IMR-90 (cell line): ENCODE measurements around the gene TMEM240. TPM values are rescaled to one million over a fixed set of nuclear protein-coding genes. Genes with fewer than 3 reads are reported as not detected.

Experiments
- ATAC-seq: fragments of 200-7000 bp; cut with Tn5 transposase; 2 replicates; pipeline ENCODE4 v1.9.1; 2020; ENCODE audit warnings: low read depth, mild to moderate bottlenecking, moderate library complexity
- BruUV-seq: library from RNA; stranded (reverse); fragments of 400-500 nt; replicated peaks from 2 replicates; lab custom pipeline; 2021; lab: Mats Ljungman, UMichigan
- CTCF ChIA-PET: fragments of 300-600 bp; formaldehyde crosslinking; extraction: SDS; loops from one replicate; lab custom pipeline; 2021; ENCODE audit warnings: antibody characterized with exemption; lab: Yijun Ruan, JAX
- POLR2A ChIA-PET: fragments of 300-600 bp; sonication (Branson Sonifier 250); formaldehyde crosslinking; loops from one replicate; lab custom pipeline; 2022; ENCODE audit warnings: antibody characterized with exemption; ENCODE audit not compliant: unreplicated experiment; lab: Charles Lee
- DNase-seq: peaks from one replicate; pipeline ENCODE4 v3.0.0; 2013
- H2AFZ ChIP-seq: replicated peaks from 2 replicates; pipeline ENCODE3; 2013; ENCODE audit warnings: low read length, mild to moderate bottlenecking; ENCODE audit not compliant: poor library complexity
- H2AK5ac ChIP-seq: 2 replicates; pipeline ENCODE4 v1.6.1; 2013; ENCODE audit warnings: low read depth, low read length, inconsistent platforms
- H2AK9ac ChIP-seq: replicated peaks from 2 replicates; pipeline ENCODE3; 2013; ENCODE audit warnings: mild to moderate bottlenecking, low read depth, low read length, moderate library complexity; ENCODE audit not compliant: poor library complexity
- H2BK120ac ChIP-seq: 2 replicates; pipeline ENCODE4 v1.6.1; 2013; ENCODE audit warnings: low read depth, low read length, inconsistent platforms
- H2BK15ac ChIP-seq: 3 replicates; pipeline ENCODE4 v1.6.1; 2013; ENCODE audit warnings: low read depth, low read length, inconsistent platforms
- H2BK20ac ChIP-seq: 2 replicates; pipeline ENCODE4 v1.6.1; 2013; ENCODE audit warnings: low read depth, mild to moderate bottlenecking, inconsistent platforms, low read length, moderate library complexity
- H2BK5ac ChIP-seq: 2 replicates; pipeline ENCODE4 v1.6.1; 2013; ENCODE audit warnings: mild to moderate bottlenecking, low read depth, low read length, inconsistent platforms; ENCODE audit not compliant: poor library complexity, severe bottlenecking
- H3K14ac ChIP-seq: replicated peaks from 2 replicates; pipeline ENCODE4 v1.6.1; 2013; ENCODE audit warnings: low read depth, low read length, inconsistent platforms
- H3K18ac ChIP-seq: 2 replicates; pipeline ENCODE4 v1.6.1; 2013; ENCODE audit warnings: low read depth, low read length, control low read depth
- H3K23ac ChIP-seq: 2 replicates; pipeline ENCODE4 v1.6.1; 2013; ENCODE audit warnings: low read depth, low read length, inconsistent platforms
- H3K27ac ChIP-seq: 2 replicates; pipeline ENCODE4 v1.5.1; 2013; ENCODE audit warnings: mild to moderate bottlenecking, control low read depth, low read length; ENCODE audit not compliant: insufficient read depth
- H3K27me3 ChIP-seq: 2 replicates; pipeline ENCODE4 v1.6.1; 2013; ENCODE audit warnings: low read length; ENCODE audit not compliant: control insufficient read depth, insufficient read depth
- H3K36me3 ChIP-seq: 2 replicates; pipeline ENCODE4 v1.6.1; 2013; ENCODE audit warnings: low read length, mixed read lengths; ENCODE audit not compliant: control insufficient read depth, insufficient read depth
- H3K4ac ChIP-seq: 2 replicates; pipeline ENCODE4 v1.6.1; 2013; ENCODE audit warnings: low read depth, low read length, inconsistent platforms
- H3K4me1 ChIP-seq: 2 replicates; pipeline ENCODE4 v1.6.1; 2013; ENCODE audit warnings: low read length, mixed read lengths; ENCODE audit not compliant: control insufficient read depth, insufficient read depth
- H3K4me2 ChIP-seq: 2 replicates; pipeline ENCODE4 v1.6.1; 2013; ENCODE audit warnings: low read depth, mild to moderate bottlenecking, control low read depth, low read length, moderate library complexity
- H3K4me3 ChIP-seq: 2 replicates; pipeline ENCODE4 v1.5.1; 2013; ENCODE audit warnings: low read depth, mild to moderate bottlenecking, control low read depth, low read length, moderate library complexity; ENCODE audit not compliant: insufficient read depth
- H3K56ac ChIP-seq: 2 replicates; pipeline ENCODE4 v1.6.1; 2013; ENCODE audit warnings: low read length, inconsistent platforms; ENCODE audit not compliant: insufficient read depth; ENCODE audit errors: extremely low read depth
- H3K79me1 ChIP-seq, 2 experiments: 2 replicates each; pipeline ENCODE4 v1.6.1; 2013; ENCODE audit warnings: low read length in 2 of 2, inconsistent platforms in 1 of 2, low read depth in 1 of 2
- H3K9ac ChIP-seq: 2 replicates; pipeline ENCODE4 v1.6.1; 2013; ENCODE audit warnings: low read depth, low read length, control low read depth
- H3K9me1 ChIP-seq: 2 replicates; pipeline ENCODE4 v1.6.1; 2013; ENCODE audit warnings: low read length, inconsistent platforms; ENCODE audit not compliant: insufficient read depth
- H3K9me3 ChIP-seq: 2 replicates; pipeline ENCODE4 v1.6.1; 2013; ENCODE audit warnings: low read length; ENCODE audit not compliant: control insufficient read depth, insufficient read depth
- H4K20me1 ChIP-seq: 2 replicates; pipeline ENCODE4 v1.6.1; 2013; ENCODE audit warnings: low read length, inconsistent platforms; ENCODE audit not compliant: insufficient read depth
- H4K5ac ChIP-seq: 2 replicates; pipeline ENCODE4 v1.6.1; 2013; ENCODE audit warnings: mild to moderate bottlenecking, low read depth, low read length, control low read depth
- H4K8ac ChIP-seq, 2 experiments: 2 replicates each; pipeline ENCODE4 v1.6.1; 2013; ENCODE audit warnings: low read depth in 2 of 2, low read length in 2 of 2, control low read depth in 1 of 2, inconsistent platforms in 1 of 2
- H4K91ac ChIP-seq: 2 replicates; pipeline ENCODE4 v1.6.1; 2013; ENCODE audit warnings: low read depth, low read length, inconsistent platforms; ENCODE audit not compliant: insufficient read depth
- BHLHE40 ChIP-seq: fragments of 150-350 bp; IDR thresholded peaks from 2 replicates; pipeline ENCODE4 v1.6.1; 2016; ENCODE audit warnings: mild to moderate bottlenecking, low read depth, low read length
- CEBPB ChIP-seq: IDR thresholded peaks from 2 replicates; pipeline ENCODE4 v1.6.1; 2012; ENCODE audit warnings: low read depth, low read length, improper control_type of control experiment
- CHD1 ChIP-seq: IDR thresholded peaks from 2 replicates; pipeline ENCODE4 v1.6.1; 2012; ENCODE audit warnings: low read depth, low read length, improper control_type of control experiment
- FOS ChIP-seq: fragments of 150-350 bp; IDR thresholded peaks from 2 replicates; pipeline ENCODE4 v1.6.1; 2016; ENCODE audit warnings: low read depth, low read length
- MAFK ChIP-seq: IDR thresholded peaks from 2 replicates; pipeline ENCODE4 v1.6.1; 2012; ENCODE audit warnings: low read depth, low read length, improper control_type of control experiment
- MAZ ChIP-seq: IDR thresholded peaks from 2 replicates; pipeline ENCODE4 v1.6.1; 2012; ENCODE audit warnings: low read depth, mild to moderate bottlenecking, low read length, improper control_type of control experiment, moderate library complexity, borderline replicate concordance
- MXI1 ChIP-seq: IDR thresholded peaks from 2 replicates; pipeline ENCODE4 v1.6.1; 2012; ENCODE audit warnings: low read depth, mild to moderate bottlenecking, low read length, moderate library complexity, borderline replicate concordance
- NFE2L2 ChIP-seq: fragments of 150-350 bp; IDR thresholded peaks from 2 replicates; pipeline ENCODE4 v1.6.1; 2016; ENCODE audit warnings: low read depth, mild to moderate bottlenecking, low read length
- POLR2A ChIP-seq: IDR thresholded peaks from 2 replicates; pipeline ENCODE4 v1.6.1; 2012; ENCODE audit warnings: mild to moderate bottlenecking, low read depth, low read length
- RAD21 ChIP-seq: IDR thresholded peaks from 2 replicates; pipeline ENCODE4 v1.6.1; 2012; ENCODE audit warnings: low read length, improper control_type of control experiment
- RCOR1 ChIP-seq: IDR thresholded peaks from 2 replicates; pipeline ENCODE4 v1.6.1; 2012; ENCODE audit warnings: mild to moderate bottlenecking, low read length, improper control_type of control experiment; ENCODE audit not compliant: insufficient replicate concordance
- RFX5 ChIP-seq: IDR thresholded peaks from 2 replicates; pipeline ENCODE4 v1.8.0; 2012; ENCODE audit warnings: low read depth, mild to moderate bottlenecking, low read length, moderate library complexity
- SMC3 ChIP-seq: fragments of 150-350 bp; IDR thresholded peaks from 2 replicates; pipeline ENCODE4 v1.6.1; 2016; ENCODE audit warnings: low read depth, mild to moderate bottlenecking, antibody characterized with exemption, low read length, moderate library complexity
- WGBS, 2 experiments: methylation state at CpG; one replicate each; pipeline versions ENCODE4 v1.1.5 to v1.1.7; 2013; ENCODE audit warnings: missing lambda C conversion rate in 2 of 2; ENCODE audit not compliant: insufficient read length in 1 of 2; ENCODE audit errors: extremely low coverage in 2 of 2; 5-methylcytosine and 5-hydroxymethylcytosine counted together
- dilution Hi-C: fragments of 300-500 bp; cut with HindIII; formaldehyde crosslinking; loops from one replicate; pipeline ENCODE4 v1.14.3; 2018; ENCODE audit warnings: low sequenced_read_pairs; ENCODE audit not compliant: unreplicated experiment
- in situ Hi-C: fragments of 300-500 bp; cut with MboI; formaldehyde crosslinking; loops from 3 replicates; pipeline ENCODE4 v1.14.3; 2019; ENCODE audit warnings: low sequenced_read_pairs, inconsistent platforms, mixed read lengths
- intact Hi-C: fragments of 100-400 bp; cut with micrococcal nuclease; formaldehyde crosslinking; loops from 2 replicates; pipeline ENCODE4 v1.10.0; 2022
- polyA plus RNA-seq, 3 experiments: library from polyadenylated mRNA; depleted of rRNA; stranded (reverse); fragments of >200 nt; gene quantifications; 2 replicates each; pipeline ENCODE4 v1.2.3, GENCODE V29; 2012; ENCODE audit warnings: low replicate concordance in 1 of 3
- total RNA-seq: library from RNA; depleted of rRNA; stranded (reverse); fragments of >200 nt; gene quantifications from 2 replicates; pipeline ENCODE4 v1.2.3, GENCODE V29; 2012
- TF ChIP-seq, protein P1 (sequence below): conservative IDR thresholded peaks from 2 replicates; pipeline ENCODE4 v1.5.1; 2012; ENCODE audit warnings: mild to moderate bottlenecking, low read depth, low read length, improper control_type of control experiment
- TF ChIP-seq, protein P2 (sequence below): fragments of 150-350 bp; IDR thresholded peaks from 2 replicates; pipeline ENCODE4 v1.6.1; 2016; ENCODE audit warnings: low read depth, mild to moderate bottlenecking, low read length, moderate library complexity, borderline replicate concordance
- TF ChIP-seq, protein P3 (sequence below): fragments of 150-350 bp; IDR thresholded peaks from 2 replicates; pipeline ENCODE4 v1.6.1; 2017; ENCODE audit warnings: mild to moderate bottlenecking, antibody characterized with exemption, low read length, low read depth

TMEM240 gene
- total and polyA plus RNA-seq, 2 of the 4 experiments (the other 2 are of a cell fraction) = 1.6 to 7.6 TPM

DNA sequence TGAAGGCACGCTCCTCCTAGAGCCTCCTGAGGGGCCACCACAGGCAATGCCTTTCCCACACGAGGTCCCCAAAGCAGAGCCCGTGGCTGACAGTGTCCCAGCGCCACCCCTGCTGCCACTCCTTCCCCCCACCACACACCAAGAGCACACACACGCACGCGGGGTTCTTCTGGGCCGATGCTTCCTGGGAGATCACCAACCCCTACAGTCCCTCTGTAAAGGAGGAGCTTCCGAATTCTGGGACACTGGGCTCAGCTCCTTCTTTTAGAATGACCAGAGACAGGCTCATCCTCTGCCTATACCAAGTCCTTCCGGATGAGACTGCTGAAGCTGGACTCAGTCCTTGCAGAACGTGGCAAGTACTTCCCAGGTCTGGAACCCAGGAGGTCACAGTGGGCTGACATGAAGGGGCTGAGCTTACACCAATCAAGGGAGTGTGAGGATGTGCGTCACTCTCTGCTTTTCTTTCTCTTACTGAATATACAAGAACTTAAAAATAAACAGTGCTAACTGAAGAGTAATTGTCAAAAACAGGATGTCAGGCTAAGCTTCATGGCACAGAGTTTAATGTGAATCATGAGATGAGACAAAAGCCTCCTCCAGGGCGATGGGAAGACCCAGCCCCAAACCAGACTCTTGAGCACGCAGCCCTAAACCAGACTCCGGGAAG is 21.5 kb upstream of the TMEM240 start:
- no peaks in the 10 kb centered on the region for H3K4me1 ChIP-seq
- H3K36me3 ChIP-seq = peaks cover 51% of the 10 kb centered on the region
- H3K79me1 ChIP-seq = peaks cover 18 to 68% of the 10 kb centered on the region in 2 experiments
- H2AFZ ChIP-seq = no peak overlapping the region
- ATAC-seq = no peak
- H2BK15ac ChIP-seq = no peak overlapping the region
- no peak overlapping the region for H4K91ac ChIP-seq
- H3K27ac ChIP-seq = no peak overlapping the region
- H3K4me3 ChIP-seq = no peak overlapping the region
- no peak overlapping the region for H3K23ac ChIP-seq
- no peak overlapping the region for H3K18ac ChIP-seq
- no peak overlapping the region for H2BK20ac ChIP-seq
- ChIA-PET CTCF (no interaction called here), POLR2A (no interaction called here)
- no CpG with 5 or more reads among the region's 15 CpGs for WGBS, 2 experiments
- H3K4ac ChIP-seq = no peak overlapping the region
- no peak overlapping the region for H4K5ac ChIP-seq
- no peak overlapping the region for H3K56ac ChIP-seq
- no peak overlapping the region for H2AK5ac ChIP-seq
- no peak overlapping the region for H3K9ac ChIP-seq
- no peak overlapping the region for H2BK5ac ChIP-seq
- no peaks in the 10 kb centered on the region for H3K27me3 ChIP-seq
- no peak overlapping the region for H3K14ac ChIP-seq
- in situ Hi-C loops = no loop called here
- DNase-seq = no peak
- TF ChIP-seq RCOR1 = no peak
- no peak for TF ChIP-seq MAFK
- no peak for TF ChIP-seq MAZ
- no peak for TF ChIP-seq RAD21
- TF ChIP-seq POLR2A = no peak
- no peak for TF ChIP-seq BHLHE40
- TF ChIP-seq, protein P1, sequence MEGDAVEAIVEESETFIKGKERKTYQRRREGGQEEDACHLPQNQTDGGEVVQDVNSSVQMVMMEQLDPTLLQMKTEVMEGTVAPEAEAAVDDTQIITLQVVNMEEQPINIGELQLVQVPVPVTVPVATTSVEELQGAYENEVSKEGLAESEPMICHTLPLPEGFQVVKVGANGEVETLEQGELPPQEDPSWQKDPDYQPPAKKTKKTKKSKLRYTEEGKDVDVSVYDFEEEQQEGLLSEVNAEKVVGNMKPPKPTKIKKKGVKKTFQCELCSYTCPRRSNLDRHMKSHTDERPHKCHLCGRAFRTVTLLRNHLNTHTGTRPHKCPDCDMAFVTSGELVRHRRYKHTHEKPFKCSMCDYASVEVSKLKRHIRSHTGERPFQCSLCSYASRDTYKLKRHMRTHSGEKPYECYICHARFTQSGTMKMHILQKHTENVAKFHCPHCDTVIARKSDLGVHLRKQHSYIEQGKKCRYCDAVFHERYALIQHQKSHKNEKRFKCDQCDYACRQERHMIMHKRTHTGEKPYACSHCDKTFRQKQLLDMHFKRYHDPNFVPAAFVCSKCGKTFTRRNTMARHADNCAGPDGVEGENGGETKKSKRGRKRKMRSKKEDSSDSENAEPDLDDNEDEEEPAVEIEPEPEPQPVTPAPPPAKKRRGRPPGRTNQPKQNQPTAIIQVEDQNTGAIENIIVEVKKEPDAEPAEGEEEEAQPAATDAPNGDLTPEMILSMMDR = no peak
- TF ChIP-seq, protein P2, sequence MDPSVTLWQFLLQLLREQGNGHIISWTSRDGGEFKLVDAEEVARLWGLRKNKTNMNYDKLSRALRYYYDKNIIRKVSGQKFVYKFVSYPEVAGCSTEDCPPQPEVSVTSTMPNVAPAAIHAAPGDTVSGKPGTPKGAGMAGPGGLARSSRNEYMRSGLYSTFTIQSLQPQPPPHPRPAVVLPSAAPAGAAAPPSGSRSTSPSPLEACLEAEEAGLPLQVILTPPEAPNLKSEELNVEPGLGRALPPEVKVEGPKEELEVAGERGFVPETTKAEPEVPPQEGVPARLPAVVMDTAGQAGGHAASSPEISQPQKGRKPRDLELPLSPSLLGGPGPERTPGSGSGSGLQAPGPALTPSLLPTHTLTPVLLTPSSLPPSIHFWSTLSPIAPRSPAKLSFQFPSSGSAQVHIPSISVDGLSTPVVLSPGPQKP = no peak
- TF ChIP-seq MXI1 = no peak
- TF ChIP-seq, protein P3, sequence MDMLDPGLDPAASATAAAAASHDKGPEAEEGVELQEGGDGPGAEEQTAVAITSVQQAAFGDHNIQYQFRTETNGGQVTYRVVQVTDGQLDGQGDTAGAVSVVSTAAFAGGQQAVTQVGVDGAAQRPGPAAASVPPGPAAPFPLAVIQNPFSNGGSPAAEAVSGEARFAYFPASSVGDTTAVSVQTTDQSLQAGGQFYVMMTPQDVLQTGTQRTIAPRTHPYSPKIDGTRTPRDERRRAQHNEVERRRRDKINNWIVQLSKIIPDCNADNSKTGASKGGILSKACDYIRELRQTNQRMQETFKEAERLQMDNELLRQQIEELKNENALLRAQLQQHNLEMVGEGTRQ = no peak
- TF ChIP-seq FOS = no peak
- TF ChIP-seq SMC3 = no peak
- no peak for TF ChIP-seq CEBPB
- TF ChIP-seq RFX5 = no peak
- TF ChIP-seq NFE2L2 = no peak
- no peak for TF ChIP-seq CHD1
- H3K9me1 ChIP-seq = peaks cover 13% of the 10 kb centered on the region; the same call in 1 of the 2 replicates
- H3K4me2 ChIP-seq = no peak overlapping the region
- H2AK9ac ChIP-seq = no peak overlapping the region
- H4K8ac ChIP-seq = no peak overlapping the region
- intact Hi-C loops = no loop called here
- no peak overlapping the region for H2BK120ac ChIP-seq
- BruUV-seq = no TSS peak
- peaks cover 56% of the 10 kb centered on the region for H4K20me1 ChIP-seq
- dilution Hi-C loops = no loop called here
- no peaks in the 10 kb centered on the region for H3K9me3 ChIP-seq
